CD4-positive, alpha-beta T cell treated with Interleukin-17A for 4 hours (primary cell): ENCODE measurements around the gene IMPG2.

Experiments
- DNase-seq: peaks from one replicate; pipeline ENCODE4 v3.0.0-alpha.2; 2020; ENCODE audit warnings: mixed read lengths

The IMPG2 gene

GRCh38 chr3:101273156-101273555 is 47.2 kb downstream of the IMPG2 start:
- DNase-seq, result no peak

- no peak for DNase-seq
Measured at GRCh38 chr3:101271728-101272127, 48.6 kb downstream of the IMPG2 start.

GRCh38 chr3:101270149-101270548 is 50.2 kb downstream of the IMPG2 start:
- no peak for DNase-seq

GRCh38 chr3:101268971-101269671 is 51.3 kb downstream of the IMPG2 start:
- no peak for DNase-seq

- no peak for DNase-seq
Measured at GRCh38 chr3:101268141-101268540, 52.2 kb downstream of the IMPG2 start.

- DNase-seq, result no peak
Measured at GRCh38 chr3:101266566-101266965, 53.8 kb downstream of the IMPG2 start.

GRCh38 chr3:101266071-101266470 is 54.3 kb downstream of the IMPG2 start:
- DNase-seq, result no peak

- no peak for DNase-seq
Measured at GRCh38 chr3:101262393-101263240, 57.8 kb downstream of the IMPG2 start.

- no peak for DNase-seq
Measured at GRCh38 chr3:101261506-101261905, 58.9 kb downstream of the IMPG2 start.

- DNase-seq, result no peak
Measured at GRCh38 chr3:101259485-101260341, 60.7 kb downstream of the IMPG2 start.

GRCh38 chr3:101256511-101256910 is 63.9 kb downstream of the IMPG2 start:
- DNase-seq, result no peak

- DNase-seq, result no peak
Measured at GRCh38 chr3:101255441-101255840, 64.9 kb downstream of the IMPG2 start.

GRCh38 chr3:101253396-101253795 is 67.0 kb downstream of the IMPG2 start:
- DNase-seq, result no peak

GRCh38 chr3:101252945-101253344 is 67.4 kb downstream of the IMPG2 start:
- DNase-seq, result no peak

GRCh38 chr3:101252307-101252706 is 68.1 kb downstream of the IMPG2 start:
- DNase-seq, result no peak

GRCh38 chr3:101251441-101251840 is 68.9 kb downstream of the IMPG2 start:
- DNase-seq, result no peak

- no peak for DNase-seq
Measured at GRCh38 chr3:101249522-101249921, 70.9 kb downstream of the IMPG2 start.

- DNase-seq, result no peak
Measured at GRCh38 chr3:101248736-101249135, 71.6 kb downstream of the IMPG2 start.

GRCh38 chr3:101244212-101244575 is 76.2 kb downstream of the IMPG2 start:
- no peak for DNase-seq

- DNase-seq, result no peak
Measured at GRCh38 chr3:101243285-101244211, 76.8 kb downstream of the IMPG2 start.

GRCh38 chr3:101240719-101241399 is 79.5 kb downstream of the IMPG2 start:
- DNase-seq, result no peak

- no peak for DNase-seq
Measured at GRCh38 chr3:101235048-101235447, 85.3 kb downstream of the IMPG2 start.
